GM13977 (cell line): ENCODE measurements around the gene LAMP5.

ENCODE experiments used
- DNase-seq: peaks from one replicate; pipeline ENCODE4 v3.0.0; 2012; ENCODE audit warnings: low spot score
- in situ Hi-C: fragments of 300-500 bp; cut with MboI; formaldehyde crosslinking; loops from one replicate; pipeline ENCODE4 v1.12.0; 2022; ENCODE audit warnings: low sequenced_read_pairs, low pct_unique_long_range_greater_than_20kb, mixed read lengths, inconsistent platforms; ENCODE audit not compliant: unreplicated experiment
- TF ChIP-seq, protein P1 (sequence below): IDR thresholded peaks from 2 replicates; pipeline ENCODE4 v1.5.1; 2012; ENCODE audit warnings: mild to moderate bottlenecking, control low read depth; ENCODE audit not compliant: insufficient read depth; ENCODE audit errors: extremely low read depth, missing control alignments

The LAMP5 gene

DNA sequence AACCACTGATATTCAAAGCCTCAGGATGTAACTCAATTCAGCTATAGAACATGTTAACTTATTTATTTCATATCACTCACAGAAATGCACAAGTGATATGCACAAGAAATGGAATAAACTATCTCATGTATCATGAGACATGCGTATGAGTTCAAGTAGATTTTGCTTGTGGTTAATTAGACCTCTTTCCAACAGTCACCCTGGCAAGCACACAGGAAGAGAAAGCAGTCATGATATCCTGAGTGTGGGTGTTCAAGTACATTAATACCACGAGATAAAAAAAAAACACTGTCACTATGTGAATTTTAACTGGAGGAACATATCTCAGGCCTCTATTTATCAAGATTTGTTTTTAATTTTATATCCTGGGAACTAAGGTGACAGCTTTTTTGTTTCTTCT, 64.2 kb downstream of the LAMP5 start:
- in situ Hi-C loops = no loop called here
- TF ChIP-seq, protein P1, sequence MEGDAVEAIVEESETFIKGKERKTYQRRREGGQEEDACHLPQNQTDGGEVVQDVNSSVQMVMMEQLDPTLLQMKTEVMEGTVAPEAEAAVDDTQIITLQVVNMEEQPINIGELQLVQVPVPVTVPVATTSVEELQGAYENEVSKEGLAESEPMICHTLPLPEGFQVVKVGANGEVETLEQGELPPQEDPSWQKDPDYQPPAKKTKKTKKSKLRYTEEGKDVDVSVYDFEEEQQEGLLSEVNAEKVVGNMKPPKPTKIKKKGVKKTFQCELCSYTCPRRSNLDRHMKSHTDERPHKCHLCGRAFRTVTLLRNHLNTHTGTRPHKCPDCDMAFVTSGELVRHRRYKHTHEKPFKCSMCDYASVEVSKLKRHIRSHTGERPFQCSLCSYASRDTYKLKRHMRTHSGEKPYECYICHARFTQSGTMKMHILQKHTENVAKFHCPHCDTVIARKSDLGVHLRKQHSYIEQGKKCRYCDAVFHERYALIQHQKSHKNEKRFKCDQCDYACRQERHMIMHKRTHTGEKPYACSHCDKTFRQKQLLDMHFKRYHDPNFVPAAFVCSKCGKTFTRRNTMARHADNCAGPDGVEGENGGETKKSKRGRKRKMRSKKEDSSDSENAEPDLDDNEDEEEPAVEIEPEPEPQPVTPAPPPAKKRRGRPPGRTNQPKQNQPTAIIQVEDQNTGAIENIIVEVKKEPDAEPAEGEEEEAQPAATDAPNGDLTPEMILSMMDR = no peak
- DNase-seq = no peak
